KMS-11 (cell line): ENCODE results near the gene CEP104.

Experiments
- H2AFZ ChIP-seq: fragments of 200-600 bp; sonication (generic); 2 replicates; pipeline ENCODE4 v1.6.1; 2016; ENCODE audit warnings: antibody characterized with exemption, mixed run types, low read depth
- H3K27ac ChIP-seq: fragments of 200-600 bp; sonication (generic); 2 replicates; pipeline ENCODE4 v1.6.1; 2016; ENCODE audit warnings: mild to moderate bottlenecking, mixed run types
- H3K27me3 ChIP-seq: fragments of 200-600 bp; sonication (generic); 2 replicates; pipeline ENCODE4 v1.6.1; 2017; ENCODE audit warnings: mild to moderate bottlenecking, low read depth, mixed run types, moderate library complexity; ENCODE audit not compliant: insufficient read depth
- H3K36me3 ChIP-seq: fragments of 200-600 bp; sonication (generic); 2 replicates; pipeline ENCODE4 v1.6.1; 2017; ENCODE audit warnings: mild to moderate bottlenecking, mixed run types; ENCODE audit not compliant: insufficient read depth
- H3K4me1 ChIP-seq: fragments of 200-600 bp; sonication (generic); 2 replicates; pipeline ENCODE4 v1.6.1; 2016; ENCODE audit warnings: mild to moderate bottlenecking, low read depth, mixed run types; ENCODE audit not compliant: poor library complexity, severe bottlenecking
- H3K4me2 ChIP-seq: fragments of 200-600 bp; sonication (generic); 2 replicates; pipeline ENCODE4 v1.7.0; 2016; ENCODE audit warnings: mild to moderate bottlenecking, mixed run types
- H3K4me3 ChIP-seq: fragments of 200-600 bp; sonication (generic); IDR thresholded peaks from 2 replicates; pipeline ENCODE4 v1.6.1; 2017; ENCODE audit warnings: low read depth, low read length, mixed read lengths; ENCODE audit not compliant: insufficient read depth
- H3K79me2 ChIP-seq: fragments of 200-600 bp; sonication (generic); 2 replicates; pipeline ENCODE4 v1.6.1; 2016; ENCODE audit warnings: low read depth, mixed run types; ENCODE audit not compliant: insufficient read depth
- H3K9ac ChIP-seq: fragments of 200-600 bp; sonication (generic); 2 replicates; pipeline ENCODE4 v1.6.1; 2016; ENCODE audit warnings: mild to moderate bottlenecking, mixed run types
- H4K20me1 ChIP-seq: fragments of 200-600 bp; sonication (generic); 2 replicates; pipeline ENCODE4 v1.6.1; 2016; ENCODE audit warnings: mild to moderate bottlenecking, mixed run types; ENCODE audit not compliant: insufficient read depth
- CTCF ChIP-seq: fragments of 200-600 bp; sonication (generic); conservative IDR thresholded peaks from 2 replicates; pipeline ENCODE4 v1.6.1; 2017; ENCODE audit warnings: low read depth, mild to moderate bottlenecking, antibody characterized with exemption, low read length, moderate library complexity, mixed read lengths

Gene CEP104

GRCh38 chr1:3790500-3790923 lies 66.5 kb downstream of the CEP104 start:
- H3K36me3 ChIP-seq = no peaks in the 10 kb centered on the region; the same call in 1 of the 2 replicates
- no peak overlapping the region for H3K4me3 ChIP-seq
- H3K27me3 ChIP-seq = no peaks in the 10 kb centered on the region
- TF ChIP-seq CTCF = no peak
- peaks cover 10% of the 10 kb centered on the region for H3K4me1 ChIP-seq
- no peak overlapping the region for H2AFZ ChIP-seq
- H3K9ac ChIP-seq = no peak overlapping the region
- no peaks in the 10 kb centered on the region for H4K20me1 ChIP-seq
- H3K79me2 ChIP-seq = peaks cover 30% of the 10 kb centered on the region
- H3K4me2 ChIP-seq = no peak overlapping the region
- no peak overlapping the region for H3K27ac ChIP-seq

GRCh38 chr1:3789421-3790300 lies 67.3 kb downstream of the CEP104 start:
- no peak overlapping the region for H3K27ac ChIP-seq
- no peak for TF ChIP-seq CTCF
- no peaks in the 10 kb centered on the region for H4K20me1 ChIP-seq
- H3K4me3 ChIP-seq = no peak overlapping the region
- H3K79me2 ChIP-seq = peaks cover 21% of the 10 kb centered on the region
- no peak overlapping the region for H2AFZ ChIP-seq
- H3K4me2 ChIP-seq = no peak overlapping the region
- H3K36me3 ChIP-seq = no peaks in the 10 kb centered on the region; the same call in 1 of the 2 replicates
- H3K4me1 ChIP-seq = peaks cover 2% of the 10 kb centered on the region
- no peak overlapping the region for H3K9ac ChIP-seq
- no peaks in the 10 kb centered on the region for H3K27me3 ChIP-seq

- no peaks in the 10 kb centered on the region; the same call in 1 of the 2 replicates for H3K36me3 ChIP-seq
- no peak overlapping the region for H3K27ac ChIP-seq
- no peaks in the 10 kb centered on the region for H4K20me1 ChIP-seq
- H3K79me2 ChIP-seq = peaks cover 14% of the 10 kb centered on the region; the same call in 1 of the 2 replicates
- no peak for TF ChIP-seq CTCF
- no peak overlapping the region for H3K4me3 ChIP-seq
- H2AFZ ChIP-seq = no peak overlapping the region
- H3K27me3 ChIP-seq = no peaks in the 10 kb centered on the region
- no peak overlapping the region for H3K9ac ChIP-seq
- no peak overlapping the region for H3K4me2 ChIP-seq
- no peaks in the 10 kb centered on the region for H3K4me1 ChIP-seq
Observed at GRCh38 chr1:3788756-3789420, 68.1 kb downstream of the CEP104 start.

- no peaks in the 10 kb centered on the region for H4K20me1 ChIP-seq
- H3K4me3 ChIP-seq = no peak overlapping the region
- peaks cover 9% of the 10 kb centered on the region; the same call in 1 of the 2 replicates for H3K79me2 ChIP-seq
- H3K4me2 ChIP-seq = no peak overlapping the region
- H3K36me3 ChIP-seq = no peaks in the 10 kb centered on the region; the same call in 1 of the 2 replicates
- no peaks in the 10 kb centered on the region for H3K4me1 ChIP-seq
- H2AFZ ChIP-seq = no peak overlapping the region
- no peak overlapping the region for H3K9ac ChIP-seq
- no peaks in the 10 kb centered on the region for H3K27me3 ChIP-seq
- no peak for TF ChIP-seq CTCF
- H3K27ac ChIP-seq = no peak overlapping the region
Observed at GRCh38 chr1:3787745-3788605, 69.0 kb downstream of the CEP104 start.
